Ovary (tissue), 3 donors: ENCODE data around the gene HMCES.

ENCODE experiments used
- CTCF ChIP-seq, 3 donors: fragments of 450-650 bp in 2 of 3; fragments of 200-600 bp in 1 of 3; IDR thresholded peaks; one replicate each; pipeline versions ENCODE4 v1.5.1 to v1.8.0; 2016 to 2022; ENCODE audit warnings: antibody characterized with exemption in 3 of 3, mild to moderate bottlenecking in 1 of 3
- EP300 ChIP-seq: sonication (generic); formaldehyde crosslinking; IDR thresholded peaks from one replicate; pipeline ENCODE4 v1.6.1; 2017; ENCODE audit warnings: antibody characterized with exemption
- donor health status: DM: no; HTN: no; CAD: no.

- no peak for TF ChIP-seq CTCF (IDR thresholded peaks at IDR 0.05)
- no peak for TF ChIP-seq EP300
Observed at GRCh38 chr3:129268396-129268795, 10.3 kb upstream of the HMCES start.
